ENCODE results near the gene LCOR.

Gene LCOR

DNA sequence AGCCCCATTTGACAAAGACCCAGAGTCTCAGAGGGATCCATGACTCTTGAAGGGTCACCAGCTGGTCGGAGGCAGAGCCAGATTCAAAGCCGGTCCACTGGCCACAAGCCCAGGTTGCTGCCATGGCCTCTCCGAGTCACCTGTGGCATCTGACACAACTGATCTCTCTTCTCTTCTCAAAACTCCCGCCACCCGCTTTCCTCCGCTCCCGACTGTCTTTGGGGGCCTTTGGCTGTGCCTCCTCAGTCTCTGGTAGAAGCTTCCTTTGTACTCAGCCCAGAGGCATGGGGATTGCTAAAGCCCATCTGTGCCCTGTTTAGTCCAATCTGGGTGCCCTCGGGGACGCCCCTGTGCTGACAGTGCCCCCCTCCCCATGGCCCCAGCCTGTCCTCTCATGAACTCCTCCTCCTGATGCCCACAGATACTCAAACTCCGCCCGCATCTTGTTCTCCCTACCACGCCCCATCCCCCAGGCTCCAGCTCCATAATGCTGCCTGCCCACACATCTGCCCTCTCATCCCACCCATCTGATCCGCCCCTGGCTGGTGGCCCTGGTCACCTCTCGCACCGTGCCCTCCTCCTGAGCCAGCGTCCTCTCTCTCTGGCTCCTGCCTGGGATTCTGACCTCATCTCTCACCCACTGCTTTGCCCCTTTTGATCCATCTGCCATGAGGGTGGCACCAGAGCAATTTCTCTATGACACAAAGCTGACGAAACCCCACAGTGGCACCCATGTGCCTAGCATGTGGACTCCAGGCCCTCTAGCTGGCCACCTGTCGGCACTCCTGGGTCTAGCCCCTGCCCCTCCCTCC, 203.1 kb downstream of the LCOR start:
- DNase-seq (ENCODE audit: low spot score), result no peak
- CTCF ChIA-PET, result interaction anchor here (0.7 to 2.8 kb wide), 5 partner anchors 10 to 195 kb away, joined by 3 to 16 read pairs (median 3); no protein-coding TSS in a partner anchor
- TF ChIP-seq, protein P1, sequence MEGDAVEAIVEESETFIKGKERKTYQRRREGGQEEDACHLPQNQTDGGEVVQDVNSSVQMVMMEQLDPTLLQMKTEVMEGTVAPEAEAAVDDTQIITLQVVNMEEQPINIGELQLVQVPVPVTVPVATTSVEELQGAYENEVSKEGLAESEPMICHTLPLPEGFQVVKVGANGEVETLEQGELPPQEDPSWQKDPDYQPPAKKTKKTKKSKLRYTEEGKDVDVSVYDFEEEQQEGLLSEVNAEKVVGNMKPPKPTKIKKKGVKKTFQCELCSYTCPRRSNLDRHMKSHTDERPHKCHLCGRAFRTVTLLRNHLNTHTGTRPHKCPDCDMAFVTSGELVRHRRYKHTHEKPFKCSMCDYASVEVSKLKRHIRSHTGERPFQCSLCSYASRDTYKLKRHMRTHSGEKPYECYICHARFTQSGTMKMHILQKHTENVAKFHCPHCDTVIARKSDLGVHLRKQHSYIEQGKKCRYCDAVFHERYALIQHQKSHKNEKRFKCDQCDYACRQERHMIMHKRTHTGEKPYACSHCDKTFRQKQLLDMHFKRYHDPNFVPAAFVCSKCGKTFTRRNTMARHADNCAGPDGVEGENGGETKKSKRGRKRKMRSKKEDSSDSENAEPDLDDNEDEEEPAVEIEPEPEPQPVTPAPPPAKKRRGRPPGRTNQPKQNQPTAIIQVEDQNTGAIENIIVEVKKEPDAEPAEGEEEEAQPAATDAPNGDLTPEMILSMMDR (conservative IDR thresholded peaks at IDR 0.05; ENCODE audit: low read depth), result no peak
- no peak overlapping the region for H3K27ac ChIP-seq
- POLR2A ChIA-PET (ENCODE audit: low non-redundant PET), result no interaction called here

- ChIA-PET POLR2A (ENCODE audit: low non-redundant PET) (interaction anchor here (1.1 kb wide), 1 partner anchor 173 kb away, joined by 3 read pairs; no protein-coding TSS in a partner anchor), CTCF (interaction anchor here (0.6 to 3.1 kb wide), 41 partner anchors 9 to 1271 kb away, joined by 3 to 36 read pairs (median 3); no protein-coding TSS in a partner anchor)
- peak; percentile 91 for DNase-seq (ENCODE audit: low spot score)
- H3K27ac ChIP-seq, result peak overlapping the region; percentile 39; the same call in 1 of the 2 replicates
- TF ChIP-seq, protein P1 (conservative IDR thresholded peaks at IDR 0.05; ENCODE audit: low read depth), result peak; percentile 90
These were observed 205.6 kb downstream of the LCOR start for GRCh38 chr10:97037365-97038361.

DNA sequence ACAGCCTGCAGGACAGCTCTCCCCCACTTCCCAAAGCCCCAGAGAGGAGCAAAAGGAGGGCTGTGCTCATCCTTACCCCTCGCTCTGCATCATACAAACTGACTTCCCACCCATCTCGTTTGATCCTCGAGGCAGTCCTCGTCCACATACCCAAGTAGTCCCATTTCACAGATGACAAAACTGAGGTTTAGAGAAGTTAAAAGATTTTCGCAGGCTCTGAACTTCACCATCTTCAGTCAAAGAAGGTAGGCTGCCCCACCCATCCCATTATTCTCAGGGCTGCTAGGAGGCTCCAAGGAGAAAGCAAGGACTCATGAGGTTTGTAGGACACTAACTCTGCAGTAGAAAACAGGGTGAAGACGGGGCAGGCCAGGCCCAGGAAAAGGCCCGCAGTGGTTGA, 206.6 kb downstream of the LCOR start:
- TF ChIP-seq, protein P1 (conservative IDR thresholded peaks at IDR 0.05; ENCODE audit: low read depth), result no peak
- no peak overlapping the region for H3K27ac ChIP-seq
- CTCF ChIA-PET, result interaction anchor here (0.6 to 3.1 kb wide), 4 partner anchors 16 to 188 kb away, joined by 3 to 36 read pairs (median 6); no protein-coding TSS in a partner anchor
- POLR2A ChIA-PET (ENCODE audit: low non-redundant PET), result interaction anchor here (1.1 kb wide), 1 partner anchor 172 kb away, joined by 3 read pairs; no protein-coding TSS in a partner anchor
- no peak for DNase-seq (ENCODE audit: low spot score)

GRCh38 chr10:97039538-97040247, 207.6 kb downstream of the LCOR start:
- DNase-seq (ENCODE audit: low spot score), result no peak
- POLR2A ChIA-PET (ENCODE audit: low non-redundant PET), result no interaction called here
- no peak overlapping the region for H3K27ac ChIP-seq
- TF ChIP-seq, protein P1 (conservative IDR thresholded peaks at IDR 0.05; ENCODE audit: low read depth), result no peak
- CTCF ChIA-PET, result no interaction called here

GRCh38 chr10:97040248-97040584, 208.1 kb downstream of the LCOR start:
- DNase-seq (ENCODE audit: low spot score), result no peak
- no peak overlapping the region for H3K27ac ChIP-seq
- TF ChIP-seq, protein P1 (conservative IDR thresholded peaks at IDR 0.05; ENCODE audit: low read depth), result no peak
- ChIA-PET CTCF (no interaction called here), POLR2A (ENCODE audit: low non-redundant PET) (no interaction called here)
